ENCODE data around the gene INO80D. TPM values are rescaled to one million over a fixed set of nuclear protein-coding genes. Genes with fewer than 3 reads are reported as not detected.
"Not testable (repeated sequence)": the region's sequence is repeated elsewhere in the genome, so short reads cannot be mapped to it uniquely, and the experiment has no call there.

The INO80D gene
- total RNA-seq, 1 donor from 2014 or later: 9.7 TPM

- TF ChIP-seq CTCF (IDR thresholded peaks at IDR 0.05; ENCODE audit: insufficient read depth, low read length, poor library complexity, severe bottlenecking): no peak
- H3K36me3 ChIP-seq (ENCODE audit: control insufficient read depth, insufficient read depth, low read length): no peaks in the 10 kb centered on the region
- DNase-seq (ENCODE audit: low read depth): no peak
- no peaks in the 10 kb centered on the region for H3K27me3 ChIP-seq (ENCODE audit: control insufficient read depth, insufficient read depth, low read length)
- H3K4me3 ChIP-seq (ENCODE audit: low read depth, low read length): no peak overlapping the region
Measured at GRCh38 chr2:206082298-206082843, 3.6 kb downstream of the INO80D start.

GRCh38 chr2:206080927-206081326 is 5.0 kb downstream of the INO80D start:
- Histone ChIP-seq H3K36me3 (ENCODE audit: control insufficient read depth, insufficient read depth, low read length) (no peaks in the 10 kb centered on the region), H3K27me3 (ENCODE audit: control insufficient read depth, insufficient read depth, low read length) (no peaks in the 10 kb centered on the region), H3K4me3 (ENCODE audit: low read depth, low read length) (no peak overlapping the region)
- TF ChIP-seq CTCF (IDR thresholded peaks at IDR 0.05; ENCODE audit: insufficient read depth, low read length, poor library complexity, severe bottlenecking): no peak
- no peak for DNase-seq (ENCODE audit: low read depth)

- no peak for TF ChIP-seq CTCF (IDR thresholded peaks at IDR 0.05; ENCODE audit: insufficient read depth, low read length, poor library complexity, severe bottlenecking)
- Histone ChIP-seq H3K36me3 (ENCODE audit: control insufficient read depth, insufficient read depth, low read length) (no peaks in the 10 kb centered on the region), H3K4me3 (ENCODE audit: low read depth, low read length) (no peak overlapping the region), H3K27me3 (ENCODE audit: control insufficient read depth, insufficient read depth, low read length) (no peaks in the 10 kb centered on the region)
- no peak for DNase-seq (ENCODE audit: low read depth)
Measured at GRCh38 chr2:206079699-206080465, 6.1 kb downstream of the INO80D start.

- not testable (repeated sequence) for H3K36me3 ChIP-seq (ENCODE audit: control insufficient read depth, insufficient read depth, low read length); H3K27me3 ChIP-seq (ENCODE audit: control insufficient read depth, insufficient read depth, low read length); H3K4me3 ChIP-seq (ENCODE audit: low read depth, low read length); DNase-seq (ENCODE audit: low read depth)
Measured at GRCh38 chr2:206077879-206078278, 8.1 kb downstream of the INO80D start.

- H3K36me3 ChIP-seq (ENCODE audit: control insufficient read depth, insufficient read depth, low read length): no peaks in the 10 kb centered on the region
- H3K4me3 ChIP-seq (ENCODE audit: low read depth, low read length): no peak overlapping the region
- no peaks in the 10 kb centered on the region for H3K27me3 ChIP-seq (ENCODE audit: control insufficient read depth, insufficient read depth, low read length)
- no peak for TF ChIP-seq CTCF (IDR thresholded peaks at IDR 0.05; ENCODE audit: insufficient read depth, low read length, poor library complexity, severe bottlenecking)
- no peak for DNase-seq (ENCODE audit: low read depth)
Measured at GRCh38 chr2:206075113-206075512, 10.9 kb downstream of the INO80D start.

- H3K27me3 ChIP-seq (ENCODE audit: control insufficient read depth, insufficient read depth, low read length): no peaks in the 10 kb centered on the region
- no peaks in the 10 kb centered on the region for H3K36me3 ChIP-seq (ENCODE audit: control insufficient read depth, insufficient read depth, low read length)
- H3K4me3 ChIP-seq (ENCODE audit: low read depth, low read length): no peak overlapping the region
- TF ChIP-seq CTCF (IDR thresholded peaks at IDR 0.05; ENCODE audit: insufficient read depth, low read length, poor library complexity, severe bottlenecking): no peak
- no peak for DNase-seq (ENCODE audit: low read depth)
Measured at GRCh38 chr2:206071807-206072206, 14.2 kb downstream of the INO80D start.

All from kidney epithelial cell (primary cell).